RCC 7860 (cell line): Measurements from ENCODE around the gene MAP3K2.

ENCODE experiments used
- DNase-seq: peaks from one replicate; pipeline ENCODE4 v3.0.0-alpha.2; 2015; ENCODE audit warnings: low spot score
- FAIRE-seq: peaks from 2 replicates; lab custom pipeline; 2012; peaks lifted over from hg19 to GRCh38; lab: Jason Lieb, UNC

Gene MAP3K2

DNA sequence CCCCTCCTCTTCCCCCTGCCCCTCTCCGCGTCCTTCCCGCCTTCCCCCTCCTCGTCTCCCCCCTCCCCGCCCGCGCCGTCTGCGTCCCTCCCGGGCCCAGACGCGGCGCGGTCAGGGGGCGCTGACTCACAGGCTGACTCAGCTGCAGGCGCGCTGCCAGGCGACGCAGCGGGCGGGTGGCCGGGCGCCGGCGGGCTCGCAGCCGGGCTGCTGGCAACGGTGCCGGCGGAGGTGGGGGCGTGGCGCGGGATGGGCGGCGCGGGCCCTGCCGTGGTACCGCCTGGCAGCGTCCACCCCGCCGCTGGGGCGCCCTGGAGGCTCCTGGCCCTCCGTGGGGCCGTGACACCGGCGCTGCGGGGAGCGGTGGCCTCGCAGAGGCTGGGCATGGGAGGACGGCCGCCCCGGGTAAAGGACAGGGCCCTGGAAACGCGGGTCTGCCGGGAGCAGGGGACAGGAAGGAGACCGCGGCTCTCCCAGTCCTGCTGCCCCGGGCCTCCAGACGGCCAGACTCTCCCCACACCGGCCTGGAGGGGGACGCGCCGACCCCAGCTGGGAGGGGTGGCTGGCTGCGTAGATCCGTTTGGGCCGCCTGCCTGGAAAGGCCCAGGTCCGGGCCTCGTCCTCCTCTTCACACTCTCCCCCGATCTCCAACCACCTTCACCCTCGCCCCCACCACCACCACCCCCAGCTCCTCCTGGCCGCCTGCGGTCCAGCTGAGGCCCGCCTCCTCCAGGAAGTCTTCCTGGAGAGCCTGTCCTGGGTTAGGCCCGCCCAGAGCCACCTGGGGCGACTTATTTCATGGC is 20.4 kb upstream of the MAP3K2 start:
- FAIRE-seq (no peak), DNase-seq (peak; percentile 84)

DNA sequence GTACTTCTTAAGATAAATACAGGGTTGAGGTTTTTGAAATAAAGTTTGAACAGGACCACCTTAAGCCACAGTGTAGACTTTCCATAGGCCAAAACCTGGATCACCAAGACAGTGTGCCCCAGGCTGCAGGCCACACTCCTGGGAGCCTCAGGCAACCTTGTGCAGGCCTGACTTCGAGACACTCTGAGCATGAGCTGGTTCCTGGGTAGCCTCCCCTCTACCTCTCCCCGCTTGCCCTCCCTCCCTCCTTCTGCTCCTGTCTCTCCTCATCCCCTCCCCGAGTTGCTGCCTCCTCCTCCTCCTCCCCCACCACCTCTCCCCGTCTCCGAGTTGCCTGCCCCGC is 19.9 kb upstream of the MAP3K2 start:
- DNase-seq (no peak), FAIRE-seq (no peak)

DNA sequence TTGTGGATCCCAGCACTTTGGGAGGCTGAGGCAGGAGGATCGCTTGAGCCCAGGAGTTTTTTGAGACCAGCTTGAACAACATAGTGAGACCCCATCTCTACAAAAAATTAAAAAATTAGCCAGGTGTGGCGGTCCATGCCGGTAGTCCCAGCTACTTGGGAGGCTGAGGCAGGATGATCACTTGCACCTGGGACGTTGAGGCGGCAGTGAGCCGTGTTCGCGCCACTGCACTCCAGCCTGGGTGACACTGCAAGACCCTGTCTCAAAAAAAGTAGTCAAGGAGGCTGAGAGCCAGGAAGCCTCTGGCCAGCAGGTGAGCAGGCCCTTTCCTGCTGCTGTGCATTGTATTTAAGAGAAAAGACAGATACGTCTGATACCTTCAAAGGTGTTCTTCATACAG is 19.3 kb upstream of the MAP3K2 start:
- FAIRE-seq (no peak), DNase-seq (no peak)

DNA sequence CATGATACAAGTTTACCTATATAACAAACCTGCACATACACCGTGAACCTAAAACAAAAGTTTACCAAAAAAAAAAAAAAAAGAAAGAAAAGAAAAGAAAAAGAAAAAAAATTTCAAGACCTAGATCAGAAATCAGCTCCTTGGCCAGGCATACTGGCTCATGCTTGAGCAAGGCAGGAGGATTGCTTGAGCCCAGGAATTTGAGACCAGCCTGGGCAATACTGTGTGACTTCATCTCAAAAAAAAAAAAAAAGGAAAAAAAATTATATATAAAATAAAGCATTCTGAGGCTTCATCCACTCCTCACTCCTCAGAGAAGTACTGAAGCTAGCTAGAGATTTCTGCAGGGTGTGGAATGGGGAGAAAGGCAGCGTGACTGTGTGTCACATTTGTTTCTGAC is 18.7 kb upstream of the MAP3K2 start:
- FAIRE-seq (no peak), DNase-seq (no peak)

DNA sequence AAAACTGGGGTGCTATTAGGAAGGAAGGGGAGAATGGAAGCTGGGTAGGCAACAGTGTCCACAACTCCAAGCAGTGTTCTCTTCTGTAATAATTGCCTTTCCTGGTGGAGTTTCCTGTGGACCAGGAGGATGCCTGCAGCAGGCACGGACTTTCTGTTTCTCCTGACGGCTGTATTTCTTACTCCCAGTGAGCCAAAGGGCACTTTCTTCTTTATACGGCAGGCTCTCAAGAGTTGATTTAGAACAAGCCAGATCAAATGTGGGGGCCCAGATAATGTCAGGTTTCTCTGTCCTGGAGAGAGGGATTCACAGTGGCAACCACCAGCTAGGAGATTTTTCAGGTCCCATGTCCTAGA is 17.5 kb upstream of the MAP3K2 start:
- FAIRE-seq (no peak), DNase-seq (no peak)

DNA sequence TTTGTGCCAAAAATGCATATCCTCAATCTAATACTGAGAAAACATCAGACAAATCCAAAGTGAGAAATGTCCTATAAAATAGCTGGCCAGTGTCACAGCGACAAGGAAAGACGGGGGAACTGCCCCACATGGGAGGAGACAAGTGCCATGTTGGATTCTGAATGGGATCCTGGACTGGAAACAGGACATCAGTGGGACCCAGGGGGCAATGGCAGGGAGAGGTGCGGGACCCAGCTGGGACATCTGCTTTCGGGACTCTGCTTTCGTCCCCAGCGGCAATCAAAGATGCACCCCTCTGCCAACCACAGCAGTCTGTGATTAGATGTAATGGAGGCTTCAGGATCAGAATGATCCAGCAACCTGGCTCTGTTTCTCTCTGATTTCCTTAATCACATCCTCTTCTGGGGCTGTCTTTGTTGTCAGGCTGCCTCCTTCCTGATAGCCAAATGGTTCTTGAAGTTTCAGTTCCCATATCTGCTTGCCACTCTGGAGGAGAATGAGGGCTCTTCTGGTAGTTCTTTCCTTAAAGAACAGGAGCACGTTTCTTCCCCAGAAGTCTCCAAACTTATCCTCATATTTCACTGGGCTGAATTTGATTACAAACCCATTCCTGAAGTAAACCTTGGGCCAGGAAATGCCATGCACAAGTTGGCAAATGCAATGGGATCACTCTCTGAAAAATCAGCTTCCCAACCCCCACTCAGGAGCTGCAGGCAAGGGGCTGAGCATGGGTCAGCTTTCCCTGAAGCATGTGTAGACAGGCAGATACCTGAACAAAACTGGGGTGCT is 16.9 kb upstream of the MAP3K2 start:
- DNase-seq, result no peak
- no peak for FAIRE-seq

DNA sequence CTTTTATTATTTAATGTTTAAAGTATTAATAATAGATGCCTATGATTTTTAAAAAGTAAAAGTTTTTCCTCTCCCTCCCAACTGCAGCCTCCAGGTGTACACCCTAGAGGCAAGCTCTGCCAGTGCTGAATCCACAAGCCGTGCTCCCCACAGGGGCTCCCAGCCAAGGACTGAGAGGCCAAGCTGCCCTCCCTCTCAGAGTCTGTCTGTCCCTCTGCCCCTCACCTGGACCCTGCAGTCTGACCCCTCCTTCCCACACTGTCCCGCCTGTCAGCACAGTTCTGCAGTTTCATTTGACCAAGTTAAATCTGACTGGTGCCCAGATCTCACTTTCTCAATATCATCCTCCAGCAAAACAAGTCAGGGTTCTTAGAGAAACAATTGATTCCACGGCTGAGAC is 15.7 kb upstream of the MAP3K2 start:
- FAIRE-seq (no peak), DNase-seq (no peak)

DNA sequence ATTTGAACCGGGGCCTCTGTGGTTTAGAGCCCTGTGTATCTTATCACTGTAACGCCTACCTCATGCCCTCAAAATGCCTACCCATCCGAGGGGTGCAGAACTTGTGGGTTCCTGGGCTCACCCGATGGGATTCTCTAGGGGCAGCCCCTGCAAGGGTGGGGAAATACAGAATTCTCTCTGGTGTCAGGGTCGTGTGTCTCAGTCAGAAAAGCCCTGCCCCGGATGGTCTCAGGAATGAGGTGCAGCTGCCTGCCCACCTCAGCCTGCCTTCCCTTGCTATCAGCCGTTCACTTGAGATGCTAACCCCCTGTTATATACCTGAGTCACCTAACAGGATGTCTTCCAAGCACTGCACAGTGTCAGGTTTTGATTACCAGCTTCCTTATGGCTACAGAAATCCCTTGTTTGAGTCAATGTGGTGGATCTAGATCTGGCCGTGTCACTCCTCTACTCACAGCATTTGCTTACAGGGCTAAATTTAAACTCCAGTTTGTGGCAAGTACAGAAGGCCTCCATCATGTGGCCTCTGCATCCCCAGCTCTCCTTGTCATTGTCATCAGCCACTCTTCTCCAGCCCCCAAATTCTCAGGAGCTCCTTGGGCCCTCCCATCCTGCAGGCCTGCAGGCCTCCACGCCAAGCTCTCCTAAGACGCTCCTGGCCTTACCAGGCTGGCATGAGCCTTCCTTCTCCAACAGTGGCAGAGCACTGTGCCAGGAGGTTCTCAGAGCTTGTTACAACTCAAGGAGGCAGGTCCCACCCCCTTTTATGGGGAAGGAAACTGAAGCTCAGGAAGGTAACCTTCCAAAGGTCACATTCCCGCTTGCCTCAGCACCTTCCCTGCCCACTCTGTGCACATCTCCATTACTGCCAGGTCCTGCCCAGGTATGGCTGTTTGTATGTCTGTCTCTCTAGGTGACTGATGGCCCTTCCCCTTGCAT is 14.3 kb upstream of the MAP3K2 start:
- no peak for FAIRE-seq
- peak; percentile 46 for DNase-seq

DNA sequence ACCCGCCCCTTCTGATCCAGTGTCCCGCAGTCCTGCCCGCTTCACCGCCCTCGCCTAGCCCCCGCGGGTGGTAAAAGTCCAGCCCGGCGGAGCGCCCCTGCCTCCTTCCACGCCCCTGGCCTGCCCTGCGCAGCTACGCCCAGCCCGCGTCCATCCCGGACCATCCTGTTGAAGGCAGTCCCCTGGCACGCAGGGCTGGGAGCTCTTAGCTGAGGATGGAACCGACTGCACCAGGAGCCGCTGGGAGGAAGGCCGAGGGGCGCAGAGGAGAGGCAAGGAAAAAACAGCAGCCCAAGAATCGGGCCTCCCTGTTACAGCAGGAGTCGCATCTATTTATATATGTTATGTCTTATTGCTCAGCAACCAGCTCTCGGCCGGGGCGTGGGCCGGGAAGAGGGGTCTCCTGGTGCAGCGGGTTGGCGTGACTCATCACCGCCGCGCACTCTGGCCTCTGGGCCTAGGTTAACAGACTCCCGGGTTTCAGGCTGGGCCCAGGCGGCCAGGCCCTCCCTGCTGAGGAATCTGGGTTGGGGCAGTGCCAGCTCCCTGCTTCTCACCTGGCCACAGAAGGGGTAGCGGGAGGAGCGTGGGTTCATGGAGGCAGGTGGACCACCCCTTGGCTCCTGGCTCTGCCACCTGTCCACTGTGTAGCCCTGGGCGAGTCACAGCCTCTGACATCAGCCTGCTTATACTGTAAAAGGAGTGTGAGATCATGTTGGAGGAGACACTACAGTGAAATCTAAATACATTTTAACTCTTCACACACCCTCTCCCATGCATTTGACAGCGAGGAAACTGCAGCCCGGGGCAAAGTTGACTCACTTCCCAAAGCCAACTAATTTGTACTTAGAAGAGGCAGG is 13.4 kb upstream of the MAP3K2 start:
- DNase-seq, result peak; percentile 49
- FAIRE-seq, result no peak

DNA sequence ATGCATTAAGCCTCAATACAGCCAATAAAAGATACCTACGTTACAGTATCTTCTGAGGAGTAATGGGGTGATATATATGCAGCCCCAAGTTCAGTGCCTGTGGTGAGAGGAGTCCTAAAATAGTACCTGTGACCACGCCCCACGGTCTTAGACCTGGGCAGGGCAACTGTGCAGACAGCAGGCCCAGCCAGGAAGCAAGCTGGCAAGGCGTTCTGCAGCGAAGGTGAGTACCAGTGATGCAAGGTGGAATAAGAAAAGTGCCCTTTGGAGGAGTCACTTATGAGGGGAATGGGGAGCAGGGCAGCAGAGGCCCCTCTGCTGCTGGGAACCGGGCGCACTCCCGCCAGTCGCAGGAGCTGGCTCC is 12.7 kb upstream of the MAP3K2 start:
- no peak for DNase-seq
- FAIRE-seq, result no peak

DNA sequence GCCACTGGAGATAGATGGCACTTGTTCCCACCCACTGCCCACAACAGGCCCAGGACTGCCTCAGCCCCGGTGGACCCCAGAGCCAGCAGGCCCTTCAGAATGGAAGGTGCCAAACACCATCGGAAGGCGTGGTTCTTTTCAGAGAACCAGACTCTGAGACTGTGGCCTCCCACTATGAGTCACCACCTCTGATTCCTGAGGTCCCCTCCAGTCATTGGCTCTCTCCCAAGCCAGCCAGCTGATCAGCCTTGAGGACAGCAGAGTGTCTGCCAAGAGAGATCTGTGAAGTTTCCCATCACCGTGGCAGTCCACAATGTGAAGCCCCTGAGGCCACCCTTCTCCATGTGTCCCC is 10.4 kb upstream of the MAP3K2 start:
- FAIRE-seq, result peak; percentile 88
- peak; percentile 86 for DNase-seq

DNA sequence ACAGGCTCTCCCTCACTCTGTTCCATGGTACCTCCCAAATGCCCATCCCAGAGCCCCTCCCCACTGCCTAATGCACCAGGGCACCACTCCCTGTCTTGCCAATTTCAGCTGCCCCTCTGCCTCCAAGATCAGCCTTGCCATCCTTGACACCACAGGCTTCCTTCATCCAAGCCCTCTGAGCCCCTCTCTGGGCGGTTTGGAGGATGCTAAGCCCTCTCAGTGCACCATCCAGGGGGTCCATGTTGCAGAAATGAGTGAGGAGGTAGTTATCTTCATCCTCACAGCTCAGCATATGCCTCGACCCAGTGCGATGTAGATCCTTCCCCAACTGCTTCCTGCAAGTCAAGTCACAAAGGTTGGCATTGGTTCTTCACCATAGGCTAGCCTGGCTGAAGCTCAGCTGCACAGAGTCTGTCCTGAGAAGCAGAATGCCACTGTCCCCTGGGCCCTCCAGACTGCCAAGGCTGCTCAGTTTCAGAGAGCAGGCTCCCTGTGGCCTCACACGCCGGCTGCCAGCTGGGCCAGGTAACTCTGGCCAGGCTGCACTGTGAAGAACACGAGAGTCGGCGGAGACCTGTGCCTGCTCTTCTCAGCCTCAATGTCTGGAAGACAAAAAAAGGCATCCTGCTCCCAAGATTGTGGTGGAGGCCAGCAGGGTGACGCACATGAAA is 9.9 kb upstream of the MAP3K2 start:
- no peak for DNase-seq
- FAIRE-seq, result no peak

DNA sequence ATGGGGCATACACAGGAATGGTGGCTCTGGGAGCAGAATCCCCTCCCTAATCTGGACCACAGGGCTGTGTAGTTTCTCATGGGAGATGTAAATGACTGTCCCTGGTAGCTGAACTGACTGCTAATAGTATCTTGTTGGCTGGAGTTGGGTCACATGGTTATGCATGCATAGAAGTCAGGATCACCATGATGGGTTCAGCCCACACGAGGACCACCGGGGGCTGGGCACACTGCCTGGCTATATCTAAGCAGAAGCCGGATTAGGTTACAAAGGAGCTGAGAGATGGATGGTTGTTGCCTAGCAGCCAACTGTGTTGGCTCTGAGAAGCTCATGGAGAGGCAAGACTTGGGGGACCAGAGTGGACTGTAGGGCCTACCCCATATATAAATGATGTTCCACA is 6.7 kb upstream of the MAP3K2 start:
- FAIRE-seq (no peak), DNase-seq (no peak)

DNA sequence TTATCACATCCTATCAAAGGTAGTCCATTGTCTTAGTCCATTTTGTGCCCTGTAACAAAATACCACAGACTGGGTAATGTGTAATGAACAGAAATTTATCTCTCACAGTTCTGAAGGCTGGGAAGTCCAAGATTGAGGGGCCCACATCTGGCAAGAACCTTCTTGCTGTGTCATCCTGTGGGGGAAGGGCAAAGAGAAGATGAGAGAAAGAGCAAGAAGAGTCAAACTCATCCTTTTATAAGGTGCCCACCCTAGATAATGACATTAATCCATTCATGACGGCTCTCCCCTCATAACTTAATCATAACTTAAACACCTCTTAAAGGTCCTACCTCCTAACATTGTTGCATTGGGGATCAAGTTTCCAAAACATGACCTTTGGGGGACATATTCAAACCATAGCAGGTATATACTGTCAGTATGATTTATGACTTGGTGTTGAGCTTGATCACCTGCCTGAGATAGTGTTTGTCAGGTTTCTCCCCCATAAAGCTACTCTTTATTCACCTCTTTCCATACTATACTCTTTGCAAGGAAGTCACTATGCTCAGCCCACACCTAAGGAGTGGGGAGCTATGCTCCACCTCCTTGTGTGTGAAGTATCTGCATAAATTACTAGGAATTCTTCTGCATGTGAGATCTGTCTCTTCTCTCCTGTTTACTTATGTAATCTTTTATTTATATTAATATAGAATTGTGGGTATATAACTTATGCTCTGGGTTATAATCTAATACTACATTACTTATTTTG is 5.2 kb upstream of the MAP3K2 start:
- no peak for DNase-seq
- FAIRE-seq, result no peak

DNA sequence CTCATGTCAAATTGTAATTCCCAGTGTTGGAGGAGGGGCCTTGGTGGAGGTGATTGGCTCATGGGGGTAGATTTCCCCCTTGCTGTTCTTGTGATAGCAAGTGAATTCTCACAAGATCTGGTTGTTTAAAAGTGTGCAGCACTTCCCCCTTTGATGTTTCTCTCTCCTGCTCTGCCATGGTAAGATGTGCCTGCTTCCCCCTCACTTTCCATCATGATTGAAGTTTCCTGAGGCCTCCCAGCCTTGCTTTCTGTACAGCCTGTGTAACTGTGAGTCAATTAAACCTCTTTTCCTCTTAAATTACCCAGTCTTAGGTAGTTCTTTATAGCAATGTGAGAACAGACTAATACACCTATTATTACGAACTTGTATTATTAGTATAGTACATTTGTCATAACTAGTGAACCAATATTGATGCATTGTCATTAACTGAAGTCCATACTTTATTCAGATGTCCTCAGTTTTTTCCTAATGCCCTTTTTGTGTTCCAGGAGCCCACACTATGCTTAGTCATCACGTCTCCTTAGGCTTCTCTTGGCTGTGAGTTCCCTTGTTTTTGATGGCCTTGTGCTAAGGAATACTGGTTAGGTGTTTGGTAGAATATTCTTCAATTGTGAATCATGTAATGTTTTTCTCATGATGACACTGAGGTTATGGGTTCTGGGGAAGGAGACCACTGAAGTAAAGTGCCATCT is 4.5 kb upstream of the MAP3K2 start:
- DNase-seq (peak; percentile 63), FAIRE-seq (no peak)

DNA sequence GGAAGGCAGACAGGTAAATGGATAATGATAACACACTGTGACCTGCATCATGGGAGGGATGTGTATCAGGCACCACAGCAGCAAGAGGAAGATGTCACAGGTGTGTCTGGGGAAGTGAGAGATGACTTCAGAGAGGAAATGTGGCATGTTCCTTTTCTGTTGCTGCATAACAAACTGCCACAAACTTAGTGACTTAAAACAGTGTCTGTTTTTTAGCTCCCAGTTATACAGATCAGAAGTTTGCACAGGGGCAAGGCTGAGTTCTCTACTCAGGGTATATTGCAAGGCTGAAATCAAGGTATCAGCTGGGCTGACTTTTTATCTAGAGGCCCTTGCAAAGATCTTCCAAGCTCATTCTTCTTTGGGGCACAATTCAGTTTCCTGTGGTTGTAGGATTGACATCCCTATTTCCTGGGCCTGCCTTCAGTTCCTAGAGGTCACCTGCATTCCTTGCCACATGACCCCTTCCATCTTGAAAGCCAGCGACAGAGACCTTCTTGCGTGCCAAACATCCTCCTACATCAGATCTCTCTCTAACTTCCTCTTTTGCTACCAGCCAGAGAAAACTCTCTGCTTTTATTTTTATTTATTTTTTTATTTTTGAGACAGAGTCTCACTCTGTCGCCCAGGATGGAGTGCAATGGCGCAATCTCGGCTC is 2.1 kb upstream of the MAP3K2 start:
- no peak for DNase-seq
- FAIRE-seq, result no peak

DNA sequence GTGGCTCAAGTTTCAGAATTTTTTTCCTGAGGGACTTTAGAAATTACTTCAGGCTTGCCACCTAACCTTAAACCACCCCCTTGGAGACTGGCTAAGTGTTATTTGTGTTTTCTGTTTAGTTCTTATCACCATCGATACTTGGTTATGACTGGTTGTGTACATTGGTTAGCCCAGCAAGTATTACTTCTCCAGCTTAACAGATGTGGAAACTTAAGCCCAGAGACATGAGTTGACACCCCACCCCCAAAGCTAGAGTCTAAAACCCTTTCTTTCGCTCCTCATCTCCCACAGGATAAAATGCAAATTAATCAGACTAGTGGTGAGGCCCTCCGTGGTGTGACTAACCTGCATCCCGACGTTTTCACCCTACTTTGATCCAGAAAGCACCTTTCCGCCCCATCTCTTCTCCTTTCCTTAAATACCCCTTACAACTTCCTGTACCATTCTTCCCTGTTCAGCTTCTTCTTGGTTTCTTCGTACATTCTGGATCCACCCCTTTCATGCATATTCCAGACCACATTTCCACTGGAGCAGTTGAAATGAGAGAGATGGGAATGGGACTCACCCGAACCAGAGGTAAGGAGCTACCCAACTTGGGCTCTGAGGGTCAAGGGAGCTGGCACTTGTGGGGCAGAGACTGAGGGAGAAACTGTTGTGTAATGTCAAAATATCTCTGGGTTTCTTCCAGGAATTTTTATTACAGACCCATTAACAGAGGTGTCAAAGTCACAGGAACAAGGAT is 819 bp upstream of the MAP3K2 start:
- FAIRE-seq (no peak), DNase-seq (peak; percentile 34)
